AG04450 (cell line): Measurements from ENCODE around the gene SLC22A23. TPM values are rescaled to one million over a fixed set of nuclear protein-coding genes. Genes with fewer than 3 reads are reported as not detected.

Source experiments
- CTCF ChIA-PET: fragments of 300-600, 350-600 bp; formaldehyde crosslinking; extraction: SDS; loops from one replicate; lab custom pipeline; 2022; ENCODE audit warnings: antibody characterized with exemption, inconsistent platforms; lab: Charles Lee
- POLR2A ChIA-PET: fragments of 350-600 bp; formaldehyde crosslinking; extraction: SDS; loops from one replicate; lab custom pipeline; 2021; ENCODE audit warnings: antibody characterized with exemption, inconsistent platforms; lab: Yijun Ruan, JAX
- DNase-seq: peaks from one replicate; pipeline ENCODE4 v3.0.0-alpha.2; 2011; ENCODE audit warnings: low read depth, low spot score
- H3K27ac ChIP-seq: one replicate; pipeline ENCODE4 v1.5.1; 2012; ENCODE audit warnings: low read depth, low read length, control low read depth
- H3K27me3 ChIP-seq: one replicate; pipeline ENCODE4 v1.6.0; 2012; ENCODE audit warnings: low read length; ENCODE audit not compliant: control insufficient read depth, insufficient read depth
- H3K4me3 ChIP-seq: 2 replicates; pipeline ENCODE4 v1.5.1; 2011; ENCODE audit warnings: mild to moderate bottlenecking, low read depth, low read length, control low read depth
- H3K9me3 ChIP-seq: 2 replicates; pipeline ENCODE4 v1.5.1; 2012; ENCODE audit warnings: low read length; ENCODE audit not compliant: control insufficient read depth, insufficient read depth
- polyA plus RNA-seq: library from polyadenylated mRNA; depleted of rRNA; stranded (reverse); fragments of >200 nt; gene quantifications from 2 replicates; pipeline ENCODE4 v1.2.3, GENCODE V29; 2011
- TF ChIP-seq, protein P1 (sequence below): IDR thresholded peaks from 2 replicates; pipeline ENCODE4 v1.5.1; 2011; ENCODE audit warnings: low read depth, low read length, control low read depth, inconsistent platforms

The SLC22A23 gene
- polyA plus RNA-seq, 1 experiment, result not detected

DNA sequence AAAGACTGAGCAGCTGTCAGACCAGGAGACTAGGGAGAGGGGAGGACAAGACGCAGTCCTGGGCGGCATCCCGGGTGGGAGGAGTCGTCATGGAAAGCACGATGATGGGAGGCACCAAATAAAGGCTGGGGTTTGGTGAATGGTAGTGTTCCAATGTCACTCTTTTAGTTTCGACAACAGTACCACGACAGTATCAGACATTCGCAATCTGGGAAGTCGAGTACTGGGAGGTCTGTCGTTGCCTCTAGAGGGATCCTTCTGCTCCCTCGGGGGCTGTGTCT is 166.0 kb downstream of the SLC22A23 start:
- Histone ChIP-seq H3K27me3 (peaks cover 18% of the 10 kb centered on the region), H3K4me3 (no peak overlapping the region), H3K27ac (no peak overlapping the region), H3K9me3 (no peaks in the 10 kb centered on the region; the same call in 1 of the 2 replicates)
- TF ChIP-seq, protein P1, sequence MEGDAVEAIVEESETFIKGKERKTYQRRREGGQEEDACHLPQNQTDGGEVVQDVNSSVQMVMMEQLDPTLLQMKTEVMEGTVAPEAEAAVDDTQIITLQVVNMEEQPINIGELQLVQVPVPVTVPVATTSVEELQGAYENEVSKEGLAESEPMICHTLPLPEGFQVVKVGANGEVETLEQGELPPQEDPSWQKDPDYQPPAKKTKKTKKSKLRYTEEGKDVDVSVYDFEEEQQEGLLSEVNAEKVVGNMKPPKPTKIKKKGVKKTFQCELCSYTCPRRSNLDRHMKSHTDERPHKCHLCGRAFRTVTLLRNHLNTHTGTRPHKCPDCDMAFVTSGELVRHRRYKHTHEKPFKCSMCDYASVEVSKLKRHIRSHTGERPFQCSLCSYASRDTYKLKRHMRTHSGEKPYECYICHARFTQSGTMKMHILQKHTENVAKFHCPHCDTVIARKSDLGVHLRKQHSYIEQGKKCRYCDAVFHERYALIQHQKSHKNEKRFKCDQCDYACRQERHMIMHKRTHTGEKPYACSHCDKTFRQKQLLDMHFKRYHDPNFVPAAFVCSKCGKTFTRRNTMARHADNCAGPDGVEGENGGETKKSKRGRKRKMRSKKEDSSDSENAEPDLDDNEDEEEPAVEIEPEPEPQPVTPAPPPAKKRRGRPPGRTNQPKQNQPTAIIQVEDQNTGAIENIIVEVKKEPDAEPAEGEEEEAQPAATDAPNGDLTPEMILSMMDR, result no peak
- no peak for DNase-seq
- ChIA-PET POLR2A (no interaction called here), CTCF (interaction anchor here (1.4 kb wide), 1 partner anchor 9 kb away, joined by 4 read pairs; no protein-coding TSS in a partner anchor)

DNA sequence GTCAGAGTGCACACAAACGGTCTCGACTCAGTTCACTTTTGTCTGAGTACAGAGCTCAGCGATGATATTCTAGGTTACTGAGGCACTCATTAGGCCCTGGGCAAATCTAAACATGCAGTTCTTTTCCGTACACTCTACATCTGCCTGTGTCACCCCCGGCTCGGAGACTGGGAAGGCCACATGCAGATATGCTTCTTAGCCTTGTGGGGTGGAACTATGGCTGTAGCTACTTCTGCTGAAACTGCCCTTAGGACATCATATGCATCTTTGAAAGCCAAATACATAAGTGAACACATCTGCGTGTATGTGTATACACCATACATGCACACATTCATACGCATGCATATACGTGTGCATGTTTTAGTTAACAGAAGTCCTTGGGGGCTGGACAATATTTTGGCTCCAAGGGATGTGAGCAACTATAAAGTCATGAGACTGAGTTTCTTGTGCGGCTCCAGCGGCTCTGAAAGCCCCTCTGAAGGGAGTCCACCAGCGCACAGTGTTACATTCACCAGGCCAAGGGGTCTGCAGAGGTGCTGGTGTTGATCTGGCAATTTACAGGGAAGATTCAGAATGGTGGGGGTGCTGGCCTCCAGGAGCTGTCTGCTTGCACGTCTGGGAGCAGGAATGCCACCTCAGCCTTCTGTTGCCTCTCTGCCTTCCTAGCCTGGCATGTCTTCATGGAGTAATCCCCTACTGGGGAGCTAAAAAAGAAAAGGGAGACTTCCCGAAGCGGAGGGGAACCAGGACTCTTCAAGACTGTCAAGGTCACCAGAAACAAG is 166.5 kb downstream of the SLC22A23 start:
- H3K4me3 ChIP-seq, result no peak overlapping the region
- ChIA-PET POLR2A (interaction anchor here (0.6 kb wide), 1 partner anchor 46 kb away, joined by 5 read pairs; no protein-coding TSS in a partner anchor), CTCF (interaction anchor here (0.5 to 1.0 kb wide), 2 partner anchors 8 to 120 kb away, joined by 3 to 4 read pairs; no protein-coding TSS in a partner anchor)
- H3K9me3 ChIP-seq, result no peaks in the 10 kb centered on the region; the same call in 1 of the 2 replicates
- H3K27ac ChIP-seq, result no peak overlapping the region
- DNase-seq, result no peak
- TF ChIP-seq, protein P1, result no peak
- H3K27me3 ChIP-seq, result peaks cover 15% of the 10 kb centered on the region

DNA sequence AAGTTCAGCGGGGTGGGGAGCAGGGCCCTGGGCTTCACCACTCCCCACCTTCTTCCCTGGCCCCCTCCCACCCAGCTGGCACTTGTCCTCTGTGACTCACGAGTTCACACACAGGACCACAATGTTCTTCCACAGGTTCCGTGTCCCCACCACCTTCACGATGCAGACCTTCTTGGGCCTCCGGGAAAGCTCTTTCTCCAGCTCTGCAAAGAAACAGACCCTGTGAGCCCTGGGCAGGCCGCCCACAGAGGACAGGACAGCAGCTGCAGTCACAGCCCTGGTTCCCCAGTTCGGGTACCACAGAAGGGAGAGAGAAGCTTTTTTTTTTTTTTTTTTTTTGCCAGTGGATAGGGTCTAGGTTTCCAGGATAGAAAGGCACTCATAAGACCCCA is 167.2 kb downstream of the SLC22A23 start:
- Histone ChIP-seq H3K4me3 (no peak overlapping the region), H3K27ac (no peak overlapping the region), H3K27me3 (peaks cover 8% of the 10 kb centered on the region), H3K9me3 (no peaks in the 10 kb centered on the region; the same call in 1 of the 2 replicates)
- no peak for DNase-seq
- TF ChIP-seq, protein P1, result no peak
- ChIA-PET CTCF (interaction anchor here (0.5 to 1.0 kb wide), 2 partner anchors 8 to 121 kb away, joined by 3 to 4 read pairs; no protein-coding TSS in a partner anchor), POLR2A (interaction anchor here (0.6 kb wide), 1 partner anchor 47 kb away, joined by 5 read pairs; no protein-coding TSS in a partner anchor)

DNA sequence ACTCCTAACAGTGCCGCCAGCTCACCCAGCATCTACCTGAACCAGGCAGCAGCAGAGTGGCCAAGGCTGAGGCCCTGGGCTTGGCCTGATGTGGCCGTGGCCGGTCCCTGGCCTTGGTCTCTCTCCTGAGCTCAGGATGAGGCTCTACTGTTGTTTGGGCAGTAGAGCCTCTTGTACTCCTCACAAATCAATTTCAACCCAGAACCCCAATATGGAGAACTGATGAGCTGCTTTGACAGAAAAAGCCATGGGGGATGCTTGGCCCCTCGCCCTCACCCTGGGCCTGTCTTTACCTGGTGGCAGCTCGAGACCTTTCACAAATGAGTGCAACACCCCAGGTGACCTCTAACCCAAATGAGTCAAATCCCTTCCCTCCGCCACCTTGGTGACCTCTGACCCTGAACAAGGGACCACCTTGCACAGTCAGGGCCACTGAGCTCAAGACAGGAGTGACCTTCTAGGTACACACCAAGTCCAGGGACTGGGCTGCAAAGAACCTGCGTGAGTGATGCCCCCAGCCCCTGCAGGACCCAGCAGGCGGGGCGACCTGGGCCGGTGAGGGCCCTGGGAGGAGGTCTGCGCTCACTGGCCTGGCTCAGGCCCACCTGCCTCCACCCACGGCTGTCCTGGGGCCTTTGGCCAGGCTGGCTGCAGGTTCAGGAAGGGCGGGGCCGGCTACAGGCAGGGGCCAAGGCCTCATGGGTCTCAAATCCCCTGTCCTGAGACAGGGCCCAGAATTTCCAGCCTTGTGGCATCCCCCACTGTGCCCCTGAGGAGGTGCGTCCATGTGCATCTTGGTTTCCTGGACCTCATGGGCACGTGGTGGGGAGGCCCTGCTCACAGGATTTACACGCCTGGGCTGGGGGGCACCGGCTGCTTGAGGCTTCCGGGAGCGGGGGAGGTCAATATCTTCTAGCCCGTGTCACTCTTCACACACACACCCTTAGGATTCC is 167.9 kb downstream of the SLC22A23 start:
- ChIA-PET POLR2A (no interaction called here), CTCF (interaction anchor here (1.0 kb wide), 1 partner anchor 122 kb away, joined by 3 read pairs; no protein-coding TSS in a partner anchor)
- Histone ChIP-seq H3K27me3 (peaks cover 7% of the 10 kb centered on the region), H3K4me3 (no peak overlapping the region), H3K9me3 (no peaks in the 10 kb centered on the region; the same call in 1 of the 2 replicates), H3K27ac (no peak overlapping the region)
- no peak for DNase-seq
- TF ChIP-seq, protein P1, result no peak
